ENCODE results near the gene CHP2.
"Not testable (repeated sequence)": the region's sequence is repeated elsewhere in the genome, so short reads cannot be mapped to it uniquely, and the experiment has no call there.

CHP2 gene

GRCh38 chr16:23754594-23755483 is at the start of gene CHP2:
Gene CHP2 (plus strand): TSS chr16:23755026. CDS start chr16:23755050, 24 bp downstream.
- DNase-seq: no peak

- DNase-seq: no peak
Observed at GRCh38 chr16:23705517-23705902, 49.3 kb upstream of the CHP2 start.

- no peak for DNase-seq
Observed at GRCh38 chr16:23706439-23706838, 48.4 kb upstream of the CHP2 start.

GRCh38 chr16:23709536-23709935 is 45.3 kb upstream of the CHP2 start:
- no peak for DNase-seq

- DNase-seq: no peak
Observed at GRCh38 chr16:23710008-23710407, 44.8 kb upstream of the CHP2 start.

GRCh38 chr16:23710504-23710903 is 44.3 kb upstream of the CHP2 start:
- no peak for DNase-seq

GRCh38 chr16:23711785-23712184 is 43.0 kb upstream of the CHP2 start:
- no peak for DNase-seq

- no peak for DNase-seq
Observed at GRCh38 chr16:23712976-23713375, 41.9 kb upstream of the CHP2 start, which contains the start of gene ERN2. Gene ERN2 (minus strand): TSS chr16:23713222. CDS start chr16:23713187, 35 bp downstream.

- no peak for DNase-seq
Observed at GRCh38 chr16:23716484-23716883, 38.3 kb upstream of the CHP2 start.

GRCh38 chr16:23722613-23723240 is 32.1 kb upstream of the CHP2 start:
- DNase-seq: not testable (repeated sequence)

GRCh38 chr16:23724096-23724784 is 30.6 kb upstream of the CHP2 start:
- no peak for DNase-seq

GRCh38 chr16:23724785-23725131 is 30.1 kb upstream of the CHP2 start:
- DNase-seq: no peak

- DNase-seq: no peak
Observed at GRCh38 chr16:23726710-23727109, 28.1 kb upstream of the CHP2 start.

GRCh38 chr16:23728112-23728477 is 26.7 kb upstream of the CHP2 start:
- DNase-seq: no peak

- DNase-seq: no peak
Observed at GRCh38 chr16:23729503-23730424, 25.1 kb upstream of the CHP2 start.

- no peak for DNase-seq
Observed at GRCh38 chr16:23734176-23734893, 20.5 kb upstream of the CHP2 start.

- not testable (repeated sequence) for DNase-seq
Observed at GRCh38 chr16:23737423-23738028, 17.3 kb upstream of the CHP2 start.

- no peak for DNase-seq
Observed at GRCh38 chr16:23739516-23739915, 15.3 kb upstream of the CHP2 start.

GRCh38 chr16:23741675-23742303 is 13.0 kb upstream of the CHP2 start:
- no peak for DNase-seq

- no peak for DNase-seq
Observed at GRCh38 chr16:23742766-23743165, 12.1 kb upstream of the CHP2 start.

- no peak for DNase-seq
Observed at GRCh38 chr16:23745263-23745662, 9.6 kb upstream of the CHP2 start.
